ENCODE results near the gene R3HCC1L.

GRCh38 chr10:98293550-98294269 is 159.3 kb downstream of the R3HCC1L start:
- TF ChIP-seq POLR2AphosphoS5 (IDR thresholded peaks at IDR 0.05) (peak in 1 of 2 donors; percentile 34), CTCF (IDR thresholded peaks at IDR 0.05) (no peak), POLR2A (IDR thresholded peaks at IDR 0.05) (no peak)
